ENCODE results near the gene CHD8. TPM values are rescaled to one million over a fixed set of nuclear protein-coding genes. Genes with fewer than 3 reads are reported as not detected.
"Not testable (repeated sequence)": the region's sequence is repeated elsewhere in the genome, so short reads cannot be mapped to it uniquely, and the experiment has no call there.

The CHD8 gene
- total RNA-seq, 4 donors from 2014 or later, result 40.6 to 65.6 (median 54.7) TPM

DNA sequence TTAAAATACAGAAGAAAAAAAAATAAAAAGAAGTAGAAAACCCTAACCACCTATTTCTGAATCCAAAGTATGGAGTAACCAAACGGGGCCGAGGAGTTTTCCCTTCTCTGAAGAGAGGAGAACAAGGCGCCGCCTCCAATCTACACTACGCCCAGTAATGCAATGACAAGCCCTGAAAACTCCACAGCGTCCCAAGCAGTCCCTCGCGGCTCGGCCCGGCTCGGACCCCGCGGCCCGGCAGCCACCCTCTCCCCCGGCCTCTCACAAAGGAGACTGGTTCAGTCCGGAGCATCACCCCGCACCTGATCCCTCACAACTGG lies 371 bp downstream of the CHD8 start:
- DNase-seq (ENCODE audit: low spot score) (no peak), ATAC-seq (ENCODE audit: low FRiP score) (peak; percentile 41)

GRCh38 chr14:21454843-21455544 lies 929 bp downstream of the CHD8 start:
- TF ChIP-seq CTCF (IDR thresholded peaks at IDR 0.05), result no peak
- no peak for ATAC-seq (ENCODE audit: low FRiP score)
- no peak for DNase-seq (ENCODE audit: low spot score)

More for the DNA sequence above, 371 bp downstream of the CHD8 start:
- no peak for TF ChIP-seq CTCF (IDR thresholded peaks at IDR 0.05)

DNA sequence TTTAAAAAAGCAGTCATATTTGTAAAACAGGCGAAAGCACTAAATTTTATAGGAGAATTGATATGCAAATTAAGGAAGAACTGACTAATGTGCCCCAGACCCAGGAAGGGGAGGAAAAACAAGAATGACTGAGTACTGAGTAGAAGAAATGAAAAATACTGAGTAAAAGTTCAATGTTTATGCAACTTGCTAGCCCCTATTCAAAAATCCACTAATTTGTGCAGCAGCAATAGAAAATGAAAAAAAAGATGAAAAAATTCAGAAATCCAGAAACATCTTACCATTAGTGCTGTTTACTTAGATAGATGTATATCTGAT lies 6.1 kb downstream of the CHD8 start:
- ATAC-seq (ENCODE audit: low FRiP score) (no peak), DNase-seq (ENCODE audit: low spot score) (no peak)

GRCh38 chr14:21442657-21443056 lies 13.3 kb downstream of the CHD8 start:
- ATAC-seq (ENCODE audit: low FRiP score); DNase-seq (ENCODE audit: low spot score): not testable (repeated sequence)

More for the DNA sequence above, 6.1 kb downstream of the CHD8 start:
- TF ChIP-seq CTCF (IDR thresholded peaks at IDR 0.05), result no peak

DNA sequence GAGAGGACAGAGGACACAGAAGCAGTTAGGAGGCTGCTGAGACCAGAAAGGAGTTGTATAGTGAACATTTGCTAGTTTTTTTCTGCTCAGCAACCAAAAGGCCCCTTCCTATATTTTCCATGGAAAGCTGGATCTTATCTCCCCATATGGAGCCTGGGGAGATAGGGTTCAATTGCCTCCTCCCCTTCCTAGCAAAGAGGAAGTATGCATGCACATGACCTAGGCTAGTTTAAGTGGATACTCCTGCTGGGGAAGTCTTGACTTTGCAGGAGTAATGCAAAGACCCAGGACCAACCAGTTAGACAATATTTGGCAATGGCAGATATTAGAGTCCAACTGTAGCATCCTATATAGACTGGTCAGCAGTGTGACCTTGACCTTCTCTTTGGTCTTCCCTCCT lies 15.1 kb downstream of the CHD8 start:
- no peak for TF ChIP-seq CTCF (IDR thresholded peaks at IDR 0.05)
- ATAC-seq (ENCODE audit: low FRiP score) (no peak), DNase-seq (ENCODE audit: low spot score) (no peak)

DNA sequence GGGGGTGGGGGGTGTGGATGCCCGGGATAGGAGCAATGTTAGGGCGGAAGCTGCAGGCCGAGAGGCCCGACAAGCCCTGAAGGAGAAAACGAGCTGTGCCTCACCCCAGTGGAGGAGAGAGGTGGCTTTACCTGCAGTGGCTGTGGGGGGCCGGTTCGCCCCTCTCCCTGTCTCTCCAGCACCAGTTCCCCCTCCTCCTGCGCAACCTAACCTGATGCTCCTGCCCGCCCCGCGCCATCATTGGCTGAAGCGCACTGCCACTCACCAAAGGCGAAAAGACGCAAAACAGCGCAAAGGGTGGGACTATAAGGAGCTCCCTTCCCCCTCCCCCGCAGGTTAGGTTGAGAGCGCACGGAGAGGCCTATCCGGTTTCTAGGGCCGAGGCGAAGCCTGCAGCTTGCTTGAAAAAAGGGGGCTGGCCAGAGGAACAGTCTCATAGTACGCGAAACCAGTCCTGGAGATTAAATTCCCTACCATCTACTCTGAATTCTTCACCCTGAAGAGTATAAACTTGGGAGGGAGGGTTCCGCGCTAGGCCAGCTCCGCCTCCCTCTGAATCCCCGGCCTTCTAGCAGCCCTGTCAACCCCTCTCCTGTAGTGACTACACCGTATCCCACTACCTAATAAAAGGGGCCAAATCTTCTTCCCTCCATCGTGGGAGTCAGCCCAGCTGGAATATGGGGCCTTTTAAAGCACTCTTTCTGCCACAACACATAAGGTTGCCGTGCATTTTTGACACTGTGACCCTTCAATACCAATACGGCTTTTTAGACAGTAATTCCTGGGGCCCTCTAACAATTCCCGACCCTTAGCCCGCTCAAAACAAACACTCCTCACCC lies 18.6 kb downstream of the CHD8 start:
- DNase-seq (ENCODE audit: low spot score) (peak; percentile 99), ATAC-seq (ENCODE audit: low FRiP score) (peak; percentile 99)
- TF ChIP-seq CTCF (IDR thresholded peaks at IDR 0.05), result no peak

DNA sequence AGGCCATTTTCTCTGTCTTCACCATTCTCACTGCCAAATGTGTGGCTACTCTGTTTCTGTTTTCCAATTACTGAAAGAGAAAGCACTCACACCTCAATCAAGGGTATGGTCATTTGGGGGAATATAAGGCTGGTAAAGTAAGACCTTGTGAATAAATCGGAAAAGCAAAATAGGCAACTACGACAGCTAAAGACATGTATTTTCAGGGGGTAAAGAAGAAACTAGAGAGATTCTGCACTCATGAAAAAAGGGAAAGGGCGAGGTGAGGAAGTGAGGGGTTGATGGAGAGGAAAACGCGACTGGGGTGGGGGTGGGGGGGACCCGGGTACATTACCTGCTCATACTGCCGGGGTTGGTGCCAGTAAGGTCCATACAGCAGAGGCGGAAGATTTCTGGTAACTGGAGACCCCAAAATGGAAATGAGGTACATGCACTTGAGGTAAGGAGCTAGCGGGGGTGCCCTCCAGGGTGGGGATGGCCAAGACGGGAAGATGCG lies 19.3 kb downstream of the CHD8 start:
- DNase-seq (ENCODE audit: low spot score), result no peak
- no peak for TF ChIP-seq CTCF (IDR thresholded peaks at IDR 0.05)
- ATAC-seq (ENCODE audit: low FRiP score), result no peak
